NCI-H748 treated with DMSO at 0.1 percent for 48 hours (cell line): ENCODE results near the gene RDH5.
"Not testable (repeated sequence)": the region's sequence is repeated elsewhere in the genome, so short reads cannot be mapped to it uniquely, and the experiment has no call there.

Experiments
- DNase-seq: peaks from one replicate; lab custom pipeline; 2025; lab: John Stamatoyannopoulos, UW

The RDH5 gene

DNA sequence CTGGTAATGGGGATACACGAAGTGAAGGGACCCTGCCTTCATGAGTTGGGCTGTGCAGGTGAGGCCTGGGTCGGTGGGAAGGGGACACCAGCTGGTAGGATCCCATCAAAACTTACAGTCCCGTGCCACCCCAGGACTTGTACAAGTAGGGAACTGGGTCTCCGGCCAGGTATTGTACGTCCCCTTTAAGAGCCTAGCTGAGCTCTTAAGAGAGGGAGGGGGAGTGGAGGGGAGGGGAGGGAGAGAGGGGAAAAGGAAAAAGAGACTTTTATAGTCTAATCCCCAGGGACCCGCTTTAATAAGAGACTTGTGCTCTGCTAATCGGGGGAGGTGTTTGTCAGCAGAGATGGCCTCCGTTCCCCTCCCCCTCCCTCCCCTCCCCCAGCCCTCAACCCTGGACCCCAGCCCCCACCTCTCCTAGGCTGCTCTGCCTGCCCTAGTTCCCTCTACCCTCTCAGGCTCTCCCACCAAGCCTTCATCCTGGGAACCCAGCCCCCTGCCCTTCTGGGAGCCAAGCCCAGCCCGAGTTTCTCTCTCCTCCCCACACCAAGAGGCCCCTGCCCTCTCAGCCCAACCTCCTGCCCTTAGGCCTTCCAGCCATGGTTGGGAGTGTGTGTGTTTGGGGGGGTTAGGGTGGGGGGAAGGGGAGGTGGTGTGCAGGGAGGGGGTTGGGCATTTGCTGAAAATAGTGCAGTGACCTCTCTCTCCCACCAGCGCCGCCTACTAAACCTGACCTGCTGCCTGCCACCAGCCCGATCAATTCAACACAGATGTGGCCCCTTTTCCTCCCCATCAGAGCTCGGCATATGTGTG, 25.4 kb downstream of the RDH5 start:
- no peak for DNase-seq

DNA sequence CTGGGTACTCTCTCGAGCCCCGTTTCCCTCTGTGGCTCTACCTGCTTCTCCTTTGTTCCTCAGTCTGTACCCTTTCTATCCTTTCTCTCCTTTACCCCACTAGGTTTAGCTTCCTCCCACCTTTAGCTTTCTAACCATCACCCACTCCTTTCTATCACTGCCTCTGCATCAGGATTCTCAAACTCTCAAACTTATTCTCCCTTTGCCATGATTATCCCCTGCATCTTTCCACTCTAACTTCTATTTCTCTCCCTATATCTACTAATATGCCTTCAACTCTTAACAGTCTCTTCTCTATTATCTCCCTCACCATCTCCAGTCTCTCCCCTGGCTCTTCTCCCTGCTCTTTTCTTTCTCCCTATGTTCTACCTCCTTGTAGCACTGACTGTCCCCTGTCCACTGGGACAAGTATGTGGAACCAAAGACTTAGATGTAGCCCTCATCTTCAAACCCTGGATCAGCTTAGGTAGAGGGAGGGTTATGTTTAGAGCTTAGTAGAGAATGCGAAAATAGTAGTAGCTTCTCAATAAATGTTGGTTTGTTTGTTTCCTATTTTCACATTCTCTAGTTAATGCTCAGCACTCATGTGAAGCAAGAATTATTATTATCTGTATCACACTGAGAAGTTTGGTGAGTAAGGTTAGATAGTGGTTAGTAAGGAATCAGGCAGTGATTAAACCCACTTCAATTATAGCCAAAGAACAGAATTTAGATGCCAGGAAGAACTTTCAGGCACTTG, 26.1 kb downstream of the RDH5 start:
- no peak for DNase-seq

DNA sequence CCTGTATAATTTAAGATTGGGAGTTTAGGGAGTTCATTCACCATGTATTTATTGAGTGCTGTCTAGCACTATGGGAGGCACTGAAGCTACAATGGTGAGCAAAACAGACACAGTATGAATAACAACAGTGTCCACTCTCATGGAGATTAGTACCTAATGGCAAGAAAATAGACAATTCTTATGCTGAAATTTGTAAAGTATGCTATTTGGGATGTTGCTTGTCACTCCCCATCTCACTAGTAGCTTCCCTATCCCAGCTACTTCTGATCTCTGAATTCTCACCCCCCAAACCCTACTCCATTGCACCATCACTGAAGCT, 26.7 kb downstream of the RDH5 start:
- DNase-seq, result no peak

DNA sequence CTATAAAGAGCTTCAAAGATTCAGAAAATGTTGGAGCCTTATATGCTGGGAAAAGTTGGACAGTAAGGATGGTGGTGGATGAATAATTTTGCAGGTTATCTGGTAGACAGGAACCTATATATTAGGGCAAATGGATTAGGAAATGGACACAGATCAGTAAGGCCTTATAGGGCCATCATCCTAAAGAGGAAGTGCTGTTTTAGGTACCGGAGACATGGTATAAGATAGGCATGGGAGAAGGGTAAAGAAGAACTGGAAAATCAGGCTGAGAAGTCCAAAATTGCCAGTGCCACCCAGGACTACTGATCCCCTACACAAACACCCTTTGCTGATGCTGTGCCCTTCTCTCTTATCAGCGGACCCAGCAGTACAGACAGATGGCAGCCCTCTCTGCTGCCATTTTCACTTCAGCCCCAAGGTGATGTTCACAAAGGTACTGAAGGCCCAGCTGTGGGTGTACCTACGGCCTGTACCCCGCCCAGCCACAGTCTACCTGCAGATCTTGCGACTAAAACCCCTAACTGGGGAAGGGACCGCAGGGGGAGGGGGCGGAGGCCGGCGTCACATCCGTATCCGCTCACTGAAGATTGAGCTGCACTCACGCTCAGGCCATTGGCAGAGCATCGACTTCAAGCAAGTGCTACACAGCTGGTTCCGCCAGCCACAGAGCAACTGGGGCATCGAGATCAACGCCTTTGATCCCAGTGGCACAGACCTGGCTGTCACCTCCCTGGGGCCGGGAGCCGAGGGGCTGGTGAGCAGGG, 28.2 kb downstream of the RDH5 start:
- DNase-seq, result no peak

DNA sequence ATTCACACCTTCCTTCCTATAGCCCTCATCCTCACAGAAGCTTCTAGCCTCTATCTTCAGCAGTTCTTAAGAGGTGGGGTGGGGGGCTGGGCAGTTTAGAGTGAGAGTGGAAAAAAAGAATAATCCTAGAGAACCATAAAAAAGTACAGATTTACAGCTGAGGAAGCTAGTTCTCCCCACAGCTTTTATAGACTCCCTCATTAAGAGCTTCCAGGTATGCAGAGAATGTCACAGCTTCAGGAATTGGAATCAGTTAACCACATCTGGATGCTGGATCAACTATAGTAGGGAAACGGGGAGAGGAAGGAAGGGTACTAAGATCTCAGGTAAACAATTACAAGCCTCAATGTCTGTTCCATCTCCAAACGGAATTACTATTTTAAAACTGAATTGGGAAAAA, 35.1 kb downstream of the RDH5 start:
- DNase-seq, result no peak

DNA sequence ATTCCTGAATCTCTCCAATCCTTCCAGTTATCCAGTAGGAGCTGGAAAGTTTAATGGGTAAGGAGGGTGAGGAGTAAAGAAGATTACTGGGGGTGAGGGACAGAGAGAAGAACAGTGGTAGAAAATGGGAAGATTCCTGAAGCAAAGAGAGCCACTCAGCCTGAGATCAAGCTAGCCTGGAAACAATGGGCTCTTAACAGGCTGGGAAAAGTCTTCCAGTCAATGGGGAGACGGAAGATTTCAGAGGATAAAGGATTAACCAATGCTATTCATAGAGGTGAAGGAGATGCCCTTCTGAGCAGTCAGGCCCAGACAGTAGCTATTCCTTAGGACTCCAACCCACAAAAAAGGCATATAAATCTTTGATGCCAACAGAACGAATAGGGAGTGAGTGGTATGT, 37.5 kb downstream of the RDH5 start:
- no peak for DNase-seq

DNA sequence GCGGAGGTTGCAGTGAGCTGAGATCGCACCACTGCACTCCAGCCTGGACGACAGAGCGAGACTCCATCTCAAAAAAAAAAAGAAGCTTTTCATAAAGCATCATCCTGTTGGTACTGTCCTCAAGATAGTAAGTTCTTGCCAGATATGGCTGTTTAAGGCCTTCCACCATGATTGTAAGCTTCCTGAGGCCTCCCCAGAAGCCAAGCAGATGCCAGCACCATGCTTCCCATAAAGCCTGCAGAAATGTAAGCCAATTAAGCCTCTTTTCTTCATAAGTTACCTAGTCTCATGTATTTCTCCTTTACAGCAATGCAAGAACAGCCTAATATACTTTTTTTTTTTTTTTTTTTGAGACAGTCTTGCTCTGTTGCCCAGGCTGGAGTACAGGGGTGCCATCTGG, 38.4 kb downstream of the RDH5 start:
- DNase-seq, result not testable (repeated sequence)

DNA sequence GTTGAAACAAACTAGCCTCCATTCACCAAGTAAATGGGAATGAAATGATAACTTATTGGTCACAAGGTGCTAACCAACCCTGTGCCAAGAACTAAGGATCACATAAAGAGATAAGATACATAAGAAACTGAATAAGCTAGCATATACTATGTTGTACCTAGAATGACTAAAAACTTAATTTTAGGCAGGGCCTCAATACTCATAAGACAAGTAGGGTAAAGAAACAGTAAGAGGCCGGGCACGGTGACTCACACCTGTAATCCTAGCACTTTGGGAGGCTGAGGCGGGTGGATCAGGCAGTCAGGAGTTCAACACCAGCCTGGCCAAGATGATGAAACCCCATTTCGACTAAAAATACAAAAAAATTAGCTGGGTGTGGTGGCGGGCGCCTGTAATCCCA, 40.5 kb downstream of the RDH5 start:
- DNase-seq, result no peak

DNA sequence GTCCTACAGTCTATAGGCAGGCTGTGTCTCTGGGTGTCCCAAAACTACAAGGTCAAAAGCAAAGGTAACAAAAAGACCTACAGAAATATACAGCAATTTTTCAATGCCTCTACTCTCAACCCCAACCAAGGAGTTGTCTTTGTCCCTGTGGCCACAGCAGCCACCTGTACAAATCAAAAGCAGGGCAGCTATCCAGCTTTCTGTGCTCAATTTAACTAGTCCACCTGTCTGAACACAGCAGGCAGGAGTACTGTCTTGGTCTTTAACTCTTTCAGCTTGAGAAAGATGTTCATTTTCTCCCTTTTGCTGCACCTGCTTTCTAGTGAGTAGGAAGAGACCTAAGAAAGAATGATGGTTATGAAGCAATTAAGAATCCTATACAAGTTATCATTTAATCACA, 42.5 kb downstream of the RDH5 start:
- DNase-seq, result no peak

DNA sequence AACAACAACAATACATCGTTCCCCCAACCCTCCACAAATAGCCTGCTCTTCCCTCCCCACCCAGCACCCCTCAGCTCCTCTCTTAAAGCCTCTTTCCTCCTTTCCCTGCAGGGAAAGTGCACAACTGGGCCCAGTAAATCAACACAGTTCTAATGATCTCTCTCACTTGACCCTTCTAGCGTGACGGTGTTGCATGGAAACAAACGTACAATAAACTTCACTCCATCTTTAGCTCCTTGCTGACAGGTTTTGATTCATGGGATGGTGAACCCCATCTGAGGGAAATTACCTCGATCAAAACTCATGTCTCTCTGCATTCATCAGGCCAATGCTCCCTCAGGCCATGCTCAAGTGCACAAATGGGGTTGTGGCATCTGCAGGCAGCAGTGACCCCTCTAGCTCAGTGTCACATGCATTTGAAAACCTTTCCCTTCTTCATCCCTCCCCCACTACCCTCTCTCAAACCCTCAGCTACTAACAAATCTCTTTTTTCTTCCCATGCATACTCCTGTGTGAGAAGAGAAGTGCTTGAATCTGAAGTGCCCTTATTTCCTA, 45.6 kb downstream of the RDH5 start:
- DNase-seq, result no peak

DNA sequence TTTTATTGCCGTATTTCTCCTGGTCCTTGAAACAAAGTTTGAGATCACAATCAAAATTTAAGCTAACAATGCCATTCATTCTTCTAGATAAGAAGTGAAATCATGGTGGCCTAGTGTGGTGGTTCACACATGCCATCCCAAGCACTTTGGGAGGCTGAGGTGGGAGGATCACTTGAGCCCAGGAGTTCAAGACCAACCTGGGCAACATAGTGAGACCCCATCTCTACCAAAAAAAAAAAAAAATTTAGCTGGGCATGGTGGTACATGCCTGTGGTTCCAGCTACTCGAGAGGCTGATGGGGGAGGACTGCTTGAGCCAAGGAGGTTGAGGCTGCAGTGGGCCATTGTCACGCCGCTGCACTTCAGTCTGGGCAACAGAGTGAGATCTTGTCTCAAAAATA, 47.0 kb downstream of the RDH5 start:
- DNase-seq, result no peak

DNA sequence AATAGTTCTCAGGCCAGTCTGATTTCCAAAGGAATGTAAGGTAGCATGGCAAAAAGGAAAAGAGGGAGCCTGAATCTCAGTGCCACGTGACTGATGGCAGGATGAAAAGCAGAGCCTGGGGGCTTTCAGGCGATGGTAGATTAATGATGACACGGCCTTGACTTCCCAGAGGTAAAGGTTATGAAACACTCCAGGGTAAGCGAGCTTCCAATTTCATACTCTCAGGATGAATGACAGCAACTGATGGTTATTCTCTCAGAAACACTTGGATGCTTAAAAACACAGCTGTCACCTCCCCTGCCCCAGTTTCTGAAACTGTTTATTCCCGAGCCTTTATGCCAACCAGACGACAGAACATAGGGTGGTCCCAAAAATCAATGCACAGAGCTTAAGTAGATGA, 51.5 kb downstream of the RDH5 start:
- no peak for DNase-seq
